Measurements from ENCODE around the gene FBXO22. TPM values are rescaled to one million over a fixed set of nuclear protein-coding genes. Genes with fewer than 3 reads are reported as not detected.
A peak's percentile ranks its signal among the peaks of the same experiment; 100 is the strongest.

Gene FBXO22
- total and polyA plus RNA-seq, 2 of the 13 experiments (the other 11 are each of a cell fraction or from before 2014, with no cell fraction given): 45.7 to 112 TPM

GRCh38 chr15:75903331-75904239, at the start of gene FBXO22 (continued):
- TF ChIP-seq HOXA9 (CRISPR knock-in tag; IDR thresholded peaks at IDR 0.05; ENCODE audit: borderline replicate concordance) (peak; percentile 55; the same call in 1 of the 2 replicates), ARHGAP35 (CRISPR knock-in tag; IDR thresholded peaks at IDR 0.05; ENCODE audit: borderline replicate concordance) (peak; percentile 49; the same call in 1 of the 2 replicates), KDM1A (CRISPR knock-in tag; IDR thresholded peaks at IDR 0.05) (0 out of 2 replicates have a peak, but pooled peaks have one; percentile 9), MIXL1 (CRISPR knock-in tag; IDR thresholded peaks at IDR 0.05) (peak; percentile 32; the same call in 1 of the 2 replicates), SOX5 (CRISPR knock-in tag; IDR thresholded peaks at IDR 0.05; ENCODE audit: borderline replicate concordance) (peak; percentile 59; the same call in 1 of the 2 replicates), ZNF567 (CRISPR knock-in tag; IDR thresholded peaks at IDR 0.05; ENCODE audit: borderline replicate concordance) (peak; percentile 76; the same call in 1 of the 2 replicates), ZNF777 (CRISPR knock-in tag; IDR thresholded peaks at IDR 0.05) (peak; percentile 90), ZNF276 (CRISPR knock-in tag; IDR thresholded peaks at IDR 0.05; ENCODE audit: low read depth) (peak; percentile 32; the same call in 1 of the 2 replicates), ZFP41 (CRISPR knock-in tag; IDR thresholded peaks at IDR 0.05; ENCODE audit: borderline replicate concordance) (no peak), ZNF768 (CRISPR knock-in tag; IDR thresholded peaks at IDR 0.05) (peak; percentile 76; the same call in 1 of the 2 replicates), ZFY (CRISPR knock-in tag; IDR thresholded peaks at IDR 0.05) (peak; percentile 84; the same call in 1 of the 2 replicates), ZFP36L2 (CRISPR knock-in tag; IDR thresholded peaks at IDR 0.05) (no peak), ZFX (CRISPR knock-in tag; IDR thresholded peaks at IDR 0.05; ENCODE audit: low read depth) (peak; percentile 86), ZNF605 (CRISPR knock-in tag; IDR thresholded peaks at IDR 0.05) (peak; percentile 84), TMF1 (CRISPR knock-in tag; IDR thresholded peaks at IDR 0.05; ENCODE audit: low read depth) (peak; percentile 67), ZMYM4 (CRISPR knock-in tag; IDR thresholded peaks at IDR 0.05) (peak; percentile 89), NKX3-1 (CRISPR knock-in tag; IDR thresholded peaks at IDR 0.05) (peak; percentile 81), EZH2 (conservative IDR thresholded peaks at IDR 0.05; ENCODE audit: low read depth, low read length) (no peak), ZNF232 (CRISPR knock-in tag; IDR thresholded peaks at IDR 0.05; ENCODE audit: borderline replicate concordance) (peak; percentile 85), TFE3 (CRISPR knock-in tag; IDR thresholded peaks at IDR 0.05) (peak; percentile 55), ZBTB42 (CRISPR knock-in tag; IDR thresholded peaks at IDR 0.05) (peak; percentile 69; the same call in 1 of the 2 replicates), MED8 (CRISPR knock-in tag; IDR thresholded peaks at IDR 0.05; ENCODE audit: insufficient replicate concordance) (peak; percentile 80), ZNF619 (CRISPR knock-in tag; IDR thresholded peaks at IDR 0.05) (peak; percentile 38; the same call in 1 of the 2 replicates), POLR2A (IDR thresholded peaks at IDR 0.05; ENCODE audit: insufficient read depth in 1 of 2, low read depth in 2 of 2, low read length in 2 of 2) (peak; percentile 88 to 89), ZSCAN9 (CRISPR knock-in tag; IDR thresholded peaks at IDR 0.05; ENCODE audit: borderline replicate concordance) (peak; percentile 74; the same call in 1 of the 2 replicates), PAWR (CRISPR knock-in tag; IDR thresholded peaks at IDR 0.05; ENCODE audit: borderline replicate concordance) (no peak), ZGPAT (CRISPR knock-in tag; IDR thresholded peaks at IDR 0.05) (peak; percentile 94; the same call in 1 of the 2 replicates)

All from HepG2 (cell line).